IMR-90 (cell line): ENCODE measurements around the gene BSND. TPM values are rescaled to one million over a fixed set of nuclear protein-coding genes. Genes with fewer than 3 reads are reported as not detected.

Source experiments
- ATAC-seq: fragments of 200-7000 bp; cut with Tn5 transposase; 2 replicates; pipeline ENCODE4 v1.9.1; 2020; ENCODE audit warnings: low read depth, mild to moderate bottlenecking, moderate library complexity
- BruUV-seq: library from RNA; stranded (reverse); fragments of 400-500 nt; replicated peaks from 2 replicates; lab custom pipeline; 2021; lab: Mats Ljungman, UMichigan
- CTCF ChIA-PET: fragments of 300-600 bp; formaldehyde crosslinking; extraction: SDS; loops from one replicate; lab custom pipeline; 2021; ENCODE audit warnings: antibody characterized with exemption; lab: Yijun Ruan, JAX
- POLR2A ChIA-PET: fragments of 300-600 bp; sonication (Branson Sonifier 250); formaldehyde crosslinking; loops from one replicate; lab custom pipeline; 2022; ENCODE audit warnings: antibody characterized with exemption; ENCODE audit not compliant: unreplicated experiment; lab: Charles Lee
- DNase-seq: peaks from one replicate; pipeline ENCODE4 v3.0.0; 2013
- H2AFZ ChIP-seq: replicated peaks from 2 replicates; pipeline ENCODE3; 2013; ENCODE audit warnings: low read length, mild to moderate bottlenecking; ENCODE audit not compliant: poor library complexity
- H2AK5ac ChIP-seq: 2 replicates; pipeline ENCODE4 v1.6.1; 2013; ENCODE audit warnings: low read depth, low read length, inconsistent platforms
- H2AK9ac ChIP-seq: replicated peaks from 2 replicates; pipeline ENCODE3; 2013; ENCODE audit warnings: mild to moderate bottlenecking, low read depth, low read length, moderate library complexity; ENCODE audit not compliant: poor library complexity
- H2BK120ac ChIP-seq: 2 replicates; pipeline ENCODE4 v1.6.1; 2013; ENCODE audit warnings: low read depth, low read length, inconsistent platforms
- H2BK15ac ChIP-seq: 3 replicates; pipeline ENCODE4 v1.6.1; 2013; ENCODE audit warnings: low read depth, low read length, inconsistent platforms
- H2BK20ac ChIP-seq: 2 replicates; pipeline ENCODE4 v1.6.1; 2013; ENCODE audit warnings: low read depth, mild to moderate bottlenecking, inconsistent platforms, low read length, moderate library complexity
- H2BK5ac ChIP-seq: 2 replicates; pipeline ENCODE4 v1.6.1; 2013; ENCODE audit warnings: mild to moderate bottlenecking, low read depth, low read length, inconsistent platforms; ENCODE audit not compliant: poor library complexity, severe bottlenecking
- H3K14ac ChIP-seq: replicated peaks from 2 replicates; pipeline ENCODE4 v1.6.1; 2013; ENCODE audit warnings: low read depth, low read length, inconsistent platforms
- H3K18ac ChIP-seq: 2 replicates; pipeline ENCODE4 v1.6.1; 2013; ENCODE audit warnings: low read depth, low read length, control low read depth
- H3K23ac ChIP-seq: 2 replicates; pipeline ENCODE4 v1.6.1; 2013; ENCODE audit warnings: low read depth, low read length, inconsistent platforms
- H3K27ac ChIP-seq: 2 replicates; pipeline ENCODE4 v1.5.1; 2013; ENCODE audit warnings: mild to moderate bottlenecking, control low read depth, low read length; ENCODE audit not compliant: insufficient read depth
- H3K27me3 ChIP-seq: 2 replicates; pipeline ENCODE4 v1.6.1; 2013; ENCODE audit warnings: low read length; ENCODE audit not compliant: control insufficient read depth, insufficient read depth
- H3K36me3 ChIP-seq: 2 replicates; pipeline ENCODE4 v1.6.1; 2013; ENCODE audit warnings: low read length, mixed read lengths; ENCODE audit not compliant: control insufficient read depth, insufficient read depth
- H3K4ac ChIP-seq: 2 replicates; pipeline ENCODE4 v1.6.1; 2013; ENCODE audit warnings: low read depth, low read length, inconsistent platforms
- H3K4me1 ChIP-seq: 2 replicates; pipeline ENCODE4 v1.6.1; 2013; ENCODE audit warnings: low read length, mixed read lengths; ENCODE audit not compliant: control insufficient read depth, insufficient read depth
- H3K4me2 ChIP-seq: 2 replicates; pipeline ENCODE4 v1.6.1; 2013; ENCODE audit warnings: low read depth, mild to moderate bottlenecking, control low read depth, low read length, moderate library complexity
- H3K4me3 ChIP-seq: 2 replicates; pipeline ENCODE4 v1.5.1; 2013; ENCODE audit warnings: low read depth, mild to moderate bottlenecking, control low read depth, low read length, moderate library complexity; ENCODE audit not compliant: insufficient read depth
- H3K56ac ChIP-seq: 2 replicates; pipeline ENCODE4 v1.6.1; 2013; ENCODE audit warnings: low read length, inconsistent platforms; ENCODE audit not compliant: insufficient read depth; ENCODE audit errors: extremely low read depth
- H3K79me1 ChIP-seq, 2 experiments: 2 replicates each; pipeline ENCODE4 v1.6.1; 2013; ENCODE audit warnings: low read length in 2 of 2, inconsistent platforms in 1 of 2, low read depth in 1 of 2
- H3K9ac ChIP-seq: 2 replicates; pipeline ENCODE4 v1.6.1; 2013; ENCODE audit warnings: low read depth, low read length, control low read depth
- H3K9me1 ChIP-seq: 2 replicates; pipeline ENCODE4 v1.6.1; 2013; ENCODE audit warnings: low read length, inconsistent platforms; ENCODE audit not compliant: insufficient read depth
- H3K9me3 ChIP-seq: 2 replicates; pipeline ENCODE4 v1.6.1; 2013; ENCODE audit warnings: low read length; ENCODE audit not compliant: control insufficient read depth, insufficient read depth
- H4K20me1 ChIP-seq: 2 replicates; pipeline ENCODE4 v1.6.1; 2013; ENCODE audit warnings: low read length, inconsistent platforms; ENCODE audit not compliant: insufficient read depth
- H4K5ac ChIP-seq: 2 replicates; pipeline ENCODE4 v1.6.1; 2013; ENCODE audit warnings: mild to moderate bottlenecking, low read depth, low read length, control low read depth
- H4K8ac ChIP-seq, 2 experiments: 2 replicates each; pipeline ENCODE4 v1.6.1; 2013; ENCODE audit warnings: low read depth in 2 of 2, low read length in 2 of 2, control low read depth in 1 of 2, inconsistent platforms in 1 of 2
- H4K91ac ChIP-seq: 2 replicates; pipeline ENCODE4 v1.6.1; 2013; ENCODE audit warnings: low read depth, low read length, inconsistent platforms; ENCODE audit not compliant: insufficient read depth
- CHD1 ChIP-seq: IDR thresholded peaks from 2 replicates; pipeline ENCODE4 v1.6.1; 2012; ENCODE audit warnings: low read depth, low read length, improper control_type of control experiment
- MAZ ChIP-seq: IDR thresholded peaks from 2 replicates; pipeline ENCODE4 v1.6.1; 2012; ENCODE audit warnings: low read depth, mild to moderate bottlenecking, low read length, improper control_type of control experiment, moderate library complexity, borderline replicate concordance
- NFE2L2 ChIP-seq: fragments of 150-350 bp; IDR thresholded peaks from 2 replicates; pipeline ENCODE4 v1.6.1; 2016; ENCODE audit warnings: low read depth, mild to moderate bottlenecking, low read length
- RAD21 ChIP-seq: IDR thresholded peaks from 2 replicates; pipeline ENCODE4 v1.6.1; 2012; ENCODE audit warnings: low read length, improper control_type of control experiment
- WGBS, 2 experiments: methylation state at CpG; one replicate each; pipeline versions ENCODE4 v1.1.5 to v1.1.7; 2013; ENCODE audit warnings: missing lambda C conversion rate in 2 of 2; ENCODE audit not compliant: insufficient read length in 1 of 2; ENCODE audit errors: extremely low coverage in 2 of 2; 5-methylcytosine and 5-hydroxymethylcytosine counted together
- dilution Hi-C: fragments of 300-500 bp; cut with HindIII; formaldehyde crosslinking; loops from one replicate; pipeline ENCODE4 v1.14.3; 2018; ENCODE audit warnings: low sequenced_read_pairs; ENCODE audit not compliant: unreplicated experiment
- in situ Hi-C: fragments of 300-500 bp; cut with MboI; formaldehyde crosslinking; loops from 3 replicates; pipeline ENCODE4 v1.14.3; 2019; ENCODE audit warnings: low sequenced_read_pairs, inconsistent platforms, mixed read lengths
- intact Hi-C: fragments of 100-400 bp; cut with micrococcal nuclease; formaldehyde crosslinking; loops from 2 replicates; pipeline ENCODE4 v1.10.0; 2022
- polyA plus RNA-seq, 3 experiments: library from polyadenylated mRNA; depleted of rRNA; stranded (reverse); fragments of >200 nt; gene quantifications; 2 replicates each; pipeline ENCODE4 v1.2.3, GENCODE V29; 2012; ENCODE audit warnings: low replicate concordance in 1 of 3
- total RNA-seq: library from RNA; depleted of rRNA; stranded (reverse); fragments of >200 nt; gene quantifications from 2 replicates; pipeline ENCODE4 v1.2.3, GENCODE V29; 2012

BSND gene
- total and polyA plus RNA-seq, 2 of the 4 experiments (the other 2 are of a cell fraction) = not detected

DNA sequence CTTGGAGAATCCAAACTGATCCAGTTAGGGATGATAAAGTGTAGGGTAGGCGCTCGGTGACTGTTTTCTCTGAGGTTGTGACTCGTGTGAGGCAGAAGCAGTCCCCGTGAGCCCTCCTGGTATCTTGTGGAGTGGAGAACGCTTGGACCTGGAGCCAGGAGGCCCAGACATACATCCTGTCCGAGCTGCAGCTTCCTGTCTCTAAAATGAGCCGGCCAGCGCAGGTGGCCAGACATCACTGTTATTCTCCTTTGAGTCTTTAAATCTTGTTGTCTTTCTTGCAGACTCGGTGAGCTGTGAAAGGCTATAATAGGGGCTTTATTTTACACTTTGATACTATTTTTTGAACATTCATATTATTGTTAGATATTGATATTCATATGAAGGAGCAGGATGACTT is 52.9 kb downstream of the BSND start:
- intact Hi-C loops = no loop called here
- DNase-seq = no peak
- H2BK15ac ChIP-seq = no peak overlapping the region
- H3K9ac ChIP-seq = no peak overlapping the region
- no peak for ATAC-seq
- no peak overlapping the region for H2BK20ac ChIP-seq
- H3K9me3 ChIP-seq = no peaks in the 10 kb centered on the region
- H3K79me1 ChIP-seq = no peaks in the 10 kb centered on the region
- H3K36me3 ChIP-seq = no peaks in the 10 kb centered on the region
- no peak overlapping the region for H2BK120ac ChIP-seq
- TF ChIP-seq RAD21 (no peak), CHD1 (no peak), MAZ (no peak), NFE2L2 (no peak)
- no peak overlapping the region for H4K8ac ChIP-seq
- no peak overlapping the region for H2BK5ac ChIP-seq
- no peaks in the 10 kb centered on the region for H3K9me1 ChIP-seq
- H2AK5ac ChIP-seq = no peak overlapping the region
- ChIA-PET POLR2A (no interaction called here), CTCF (no interaction called here)
- no peak overlapping the region for H3K4ac ChIP-seq
- H3K27ac ChIP-seq = no peak overlapping the region
- H3K27me3 ChIP-seq = peaks cover 33% of the 10 kb centered on the region
- H3K23ac ChIP-seq = no peak overlapping the region
- H3K18ac ChIP-seq = no peak overlapping the region
- H3K4me1 ChIP-seq = no peaks in the 10 kb centered on the region
- H4K5ac ChIP-seq = no peak overlapping the region
- 51% methylated on average over 6 of the region's 9 CpGs; no CpG with 5 or more reads in 1 of the 2 experiments for WGBS, 2 experiments
- H3K14ac ChIP-seq = no peak overlapping the region
- no TSS peak for BruUV-seq
- H3K56ac ChIP-seq = no peak overlapping the region
- H2AK9ac ChIP-seq = no peak overlapping the region
- in situ Hi-C loops = no loop called here
- H4K91ac ChIP-seq = no peak overlapping the region
- H2AFZ ChIP-seq = no peak overlapping the region
- H4K20me1 ChIP-seq = no peaks in the 10 kb centered on the region
- no peak overlapping the region for H3K4me3 ChIP-seq
- dilution Hi-C loops = no loop called here
- H3K4me2 ChIP-seq = no peak overlapping the region
